GM18498 (cell line): Measurements from ENCODE around the gene CD80.
"Not testable (repeated sequence)": the region's sequence is repeated elsewhere in the genome, so short reads cannot be mapped to it uniquely, and the experiment has no call there.

ENCODE experiments used
- ATAC-seq: cut with Tn5 transposase; IDR thresholded peaks from one replicate; pipeline ENCODE4 v1.9.1; 2021; ENCODE audit warnings: mild to moderate bottlenecking, moderate library complexity; ENCODE audit not compliant: unreplicated experiment

Gene CD80

GRCh38 chr3:119559441-119559963 lies at the start of gene CD80:
Gene CD80 (minus strand): TSS chr3:119559614. CDS start chr3:119557728, 1,886 bp downstream.
- peak; percentile 63 for ATAC-seq

- no peak for ATAC-seq
Observed at GRCh38 chr3:119608405-119609000, 49.1 kb upstream of the CD80 start.

- no peak for ATAC-seq
Observed at GRCh38 chr3:119604878-119605277, 45.5 kb upstream of the CD80 start.

GRCh38 chr3:119602676-119603075 lies 43.3 kb upstream of the CD80 start:
- no peak for ATAC-seq

GRCh38 chr3:119601154-119601553 lies 41.7 kb upstream of the CD80 start:
- ATAC-seq = peak; percentile 20

GRCh38 chr3:119600732-119601131 lies 41.3 kb upstream of the CD80 start:
- peak; percentile 75 for ATAC-seq

GRCh38 chr3:119599558-119600174 lies 40.3 kb upstream of the CD80 start:
- no peak for ATAC-seq

GRCh38 chr3:119598410-119599098 lies 39.1 kb upstream of the CD80 start:
- ATAC-seq = peak; percentile 44

- no peak for ATAC-seq
Observed at GRCh38 chr3:119597548-119598288, 38.3 kb upstream of the CD80 start, which contains the start of gene PLA1A. Gene PLA1A (plus strand): TSS chr3:119597885. CDS start chr3:119597914, 29 bp downstream.

- no peak for ATAC-seq
Observed at GRCh38 chr3:119596398-119596797, 37.0 kb upstream of the CD80 start.

- no peak for ATAC-seq
Observed at GRCh38 chr3:119595639-119596334, 36.4 kb upstream of the CD80 start.

GRCh38 chr3:119594929-119595328 lies 35.5 kb upstream of the CD80 start:
- ATAC-seq = not testable (repeated sequence)

GRCh38 chr3:119594066-119594465 lies 34.7 kb upstream of the CD80 start:
- ATAC-seq = no peak

GRCh38 chr3:119592861-119593260 lies 33.4 kb upstream of the CD80 start:
- ATAC-seq = no peak

- no peak for ATAC-seq
Observed at GRCh38 chr3:119590706-119591105, 31.3 kb upstream of the CD80 start.

- no peak for ATAC-seq
Observed at GRCh38 chr3:119589102-119589773, 29.8 kb upstream of the CD80 start.

- no peak for ATAC-seq
Observed at GRCh38 chr3:119588112-119588511, 28.7 kb upstream of the CD80 start.

- no peak for ATAC-seq
Observed at GRCh38 chr3:119586733-119587172, 27.3 kb upstream of the CD80 start.

- ATAC-seq = no peak
Observed at GRCh38 chr3:119585856-119586570, 26.6 kb upstream of the CD80 start.
